Ishikawa (cell line): ENCODE data around the gene AGAP1.

Source experiments
- CEBPB ChIP-seq: IDR thresholded peaks from 2 replicates; pipeline ENCODE4 v1.6.1; 2012
- CREB1 ChIP-seq: IDR thresholded peaks from 2 replicates; pipeline ENCODE4 v1.6.1; 2012; ENCODE audit warnings: low read depth
- EGR1 ChIP-seq: IDR thresholded peaks from 2 replicates; pipeline ENCODE4 v1.6.1; 2012
- EP300 ChIP-seq: IDR thresholded peaks from 2 replicates; pipeline ENCODE4 v1.6.1; 2012; ENCODE audit warnings: borderline replicate concordance
- MAX ChIP-seq: IDR thresholded peaks from 2 replicates; pipeline ENCODE4 v1.6.1; 2012
- NFIC ChIP-seq: IDR thresholded peaks from 2 replicates; pipeline ENCODE4 v1.6.1; 2012
- RAD21 ChIP-seq: IDR thresholded peaks from 2 replicates; pipeline ENCODE4 v1.6.1; 2012; ENCODE audit warnings: low read depth
- REST ChIP-seq: IDR thresholded peaks from 2 replicates; pipeline ENCODE4 v1.6.1; 2012; ENCODE audit warnings: low read depth, mild to moderate bottlenecking
- TAF1 ChIP-seq: IDR thresholded peaks from 2 replicates; pipeline ENCODE4 v1.6.1; 2012; ENCODE audit warnings: low read depth, mild to moderate bottlenecking
- TCF12 ChIP-seq: IDR thresholded peaks from 2 replicates; pipeline ENCODE4 v1.6.1; 2012; ENCODE audit warnings: low read depth
- TEAD4 ChIP-seq: IDR thresholded peaks from 2 replicates; pipeline ENCODE4 v1.6.1; 2012
- USF1 ChIP-seq: IDR thresholded peaks from 2 replicates; pipeline ENCODE4 v1.6.1; 2012
- YY1 ChIP-seq: IDR thresholded peaks from 2 replicates; pipeline ENCODE4 v1.6.1; 2012; ENCODE audit warnings: low read depth
- ZBTB7A ChIP-seq: IDR thresholded peaks from 2 replicates; pipeline ENCODE4 v1.6.1; 2012; ENCODE audit warnings: low read depth

- TF ChIP-seq MAX: no peak
- no peak for TF ChIP-seq EP300
- no peak for TF ChIP-seq EGR1
- no peak for TF ChIP-seq USF1
- TF ChIP-seq YY1: no peak
- no peak for TF ChIP-seq CREB1
- no peak for TF ChIP-seq TEAD4
- no peak for TF ChIP-seq REST
- no peak for TF ChIP-seq RAD21
- no peak for TF ChIP-seq CEBPB
- TF ChIP-seq TAF1: no peak
- no peak for TF ChIP-seq NFIC
- no peak for TF ChIP-seq TCF12
- no peak for TF ChIP-seq ZBTB7A
These were observed 212.7 kb downstream of the AGAP1 start for GRCh38 chr2:235706506-235706905.
